ENCODE results near the gene SPSB3.
A peak's percentile ranks its signal among the peaks of the same experiment; 100 is the strongest.

Gene SPSB3

GRCh38 chr16:1779741-1780676 is 2.4 kb downstream of the SPSB3 start:
- H3K36me3 ChIP-seq (ENCODE audit: control insufficient read depth in 2 of 2, insufficient read depth in 1 of 2, low read length in 2 of 2) = peaks cover 15 to 63% of the 10 kb centered on the region in 2 experiments; a peak in 2 of 3 replicates
- H3K27ac ChIP-seq (ENCODE audit: extremely low read depth, low read depth, low read length) = peak overlapping the region; percentile 53
- TF ChIP-seq, protein P1, sequence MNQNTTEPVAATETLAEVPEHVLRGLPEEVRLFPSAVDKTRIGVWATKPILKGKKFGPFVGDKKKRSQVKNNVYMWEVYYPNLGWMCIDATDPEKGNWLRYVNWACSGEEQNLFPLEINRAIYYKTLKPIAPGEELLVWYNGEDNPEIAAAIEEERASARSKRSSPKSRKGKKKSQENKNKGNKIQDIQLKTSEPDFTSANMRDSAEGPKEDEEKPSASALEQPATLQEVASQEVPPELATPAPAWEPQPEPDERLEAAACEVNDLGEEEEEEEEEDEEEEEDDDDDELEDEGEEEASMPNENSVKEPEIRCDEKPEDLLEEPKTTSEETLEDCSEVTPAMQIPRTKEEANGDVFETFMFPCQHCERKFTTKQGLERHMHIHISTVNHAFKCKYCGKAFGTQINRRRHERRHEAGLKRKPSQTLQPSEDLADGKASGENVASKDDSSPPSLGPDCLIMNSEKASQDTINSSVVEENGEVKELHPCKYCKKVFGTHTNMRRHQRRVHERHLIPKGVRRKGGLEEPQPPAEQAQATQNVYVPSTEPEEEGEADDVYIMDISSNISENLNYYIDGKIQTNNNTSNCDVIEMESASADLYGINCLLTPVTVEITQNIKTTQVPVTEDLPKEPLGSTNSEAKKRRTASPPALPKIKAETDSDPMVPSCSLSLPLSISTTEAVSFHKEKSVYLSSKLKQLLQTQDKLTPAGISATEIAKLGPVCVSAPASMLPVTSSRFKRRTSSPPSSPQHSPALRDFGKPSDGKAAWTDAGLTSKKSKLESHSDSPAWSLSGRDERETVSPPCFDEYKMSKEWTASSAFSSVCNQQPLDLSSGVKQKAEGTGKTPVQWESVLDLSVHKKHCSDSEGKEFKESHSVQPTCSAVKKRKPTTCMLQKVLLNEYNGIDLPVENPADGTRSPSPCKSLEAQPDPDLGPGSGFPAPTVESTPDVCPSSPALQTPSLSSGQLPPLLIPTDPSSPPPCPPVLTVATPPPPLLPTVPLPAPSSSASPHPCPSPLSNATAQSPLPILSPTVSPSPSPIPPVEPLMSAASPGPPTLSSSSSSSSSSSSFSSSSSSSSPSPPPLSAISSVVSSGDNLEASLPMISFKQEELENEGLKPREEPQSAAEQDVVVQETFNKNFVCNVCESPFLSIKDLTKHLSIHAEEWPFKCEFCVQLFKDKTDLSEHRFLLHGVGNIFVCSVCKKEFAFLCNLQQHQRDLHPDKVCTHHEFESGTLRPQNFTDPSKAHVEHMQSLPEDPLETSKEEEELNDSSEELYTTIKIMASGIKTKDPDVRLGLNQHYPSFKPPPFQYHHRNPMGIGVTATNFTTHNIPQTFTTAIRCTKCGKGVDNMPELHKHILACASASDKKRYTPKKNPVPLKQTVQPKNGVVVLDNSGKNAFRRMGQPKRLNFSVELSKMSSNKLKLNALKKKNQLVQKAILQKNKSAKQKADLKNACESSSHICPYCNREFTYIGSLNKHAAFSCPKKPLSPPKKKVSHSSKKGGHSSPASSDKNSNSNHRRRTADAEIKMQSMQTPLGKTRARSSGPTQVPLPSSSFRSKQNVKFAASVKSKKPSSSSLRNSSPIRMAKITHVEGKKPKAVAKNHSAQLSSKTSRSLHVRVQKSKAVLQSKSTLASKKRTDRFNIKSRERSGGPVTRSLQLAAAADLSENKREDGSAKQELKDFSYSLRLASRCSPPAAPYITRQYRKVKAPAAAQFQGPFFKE (tag by site-specific recombination; IDR thresholded peaks at IDR 0.05; ENCODE audit: borderline replicate concordance) = no peak
- TF ChIP-seq ZNF2 (tag by site-specific recombination; IDR thresholded peaks at IDR 0.05) = no peak
- TF ChIP-seq KLF7 (tag by site-specific recombination; IDR thresholded peaks at IDR 0.05; ENCODE audit: borderline replicate concordance) = 0 out of 2 replicates have a peak, but pooled peaks have one; percentile 17
- TF ChIP-seq BCL6B (tag by site-specific recombination; IDR thresholded peaks at IDR 0.05) = no peak
- no peak for TF ChIP-seq SALL2 (tag by site-specific recombination; IDR thresholded peaks at IDR 0.05; ENCODE audit: borderline replicate concordance)
- TF ChIP-seq ZNF24 (tag by site-specific recombination; IDR thresholded peaks at IDR 0.05) = no peak
- no peak for TF ChIP-seq ELK4 (IDR thresholded peaks at IDR 0.05; ENCODE audit: borderline replicate concordance, low read depth, low read length)
- TF ChIP-seq ZNF670 (tag by site-specific recombination; IDR thresholded peaks at IDR 0.05; ENCODE audit: low read depth) = no peak
- peak; percentile 9; the same call in 1 of the 2 replicates for TF ChIP-seq KLF1 (tag by site-specific recombination; IDR thresholded peaks at IDR 0.05)
- TF ChIP-seq ZFHX2 (tag by site-specific recombination; conservative IDR thresholded peaks at IDR 0.05) = peak; percentile 36; the same call in 1 of the 2 replicates
- TF ChIP-seq ZSCAN30 (tag by site-specific recombination; IDR thresholded peaks at IDR 0.05) = no peak
- peak; percentile 85 for TF ChIP-seq GLIS1 (tag by site-specific recombination; IDR thresholded peaks at IDR 0.05)
- TF ChIP-seq ZNF561 (tag by site-specific recombination; IDR thresholded peaks at IDR 0.05; ENCODE audit: borderline replicate concordance) = no peak
- no peak for TF ChIP-seq ZFP69B (tag by site-specific recombination; IDR thresholded peaks at IDR 0.05)
- TF ChIP-seq HOXC10 (CRISPR knock-in tag; IDR thresholded peaks at IDR 0.05) = no peak
- TF ChIP-seq ZNF362 (tag by site-specific recombination; IDR thresholded peaks at IDR 0.05) = no peak
- TF ChIP-seq ZXDB (tag by site-specific recombination; IDR thresholded peaks at IDR 0.05) = no peak
- TF ChIP-seq TCF7L2 (IDR thresholded peaks at IDR 0.05; ENCODE audit: borderline replicate concordance, low read depth, low read length) = no peak
- peak; percentile 97 for TF ChIP-seq ZNF600 (tag by site-specific recombination; IDR thresholded peaks at IDR 0.05)
- no peak for TF ChIP-seq ZNF654 (tag by site-specific recombination; IDR thresholded peaks at IDR 0.05; ENCODE audit: low read depth)
- no peak for TF ChIP-seq ZNF239 (tag by site-specific recombination; IDR thresholded peaks at IDR 0.05)
- no peak for TF ChIP-seq GLIS2 (tag by site-specific recombination; IDR thresholded peaks at IDR 0.05)
- no peak for TF ChIP-seq ZNF10 (tag by site-specific recombination; IDR thresholded peaks at IDR 0.05)
- TF ChIP-seq ZNF785 (tag by site-specific recombination; IDR thresholded peaks at IDR 0.05) = no peak
- no peak for TF ChIP-seq YY2 (tag by site-specific recombination; IDR thresholded peaks at IDR 0.05)
- no peak for TF ChIP-seq EGR2 (tag by site-specific recombination; IDR thresholded peaks at IDR 0.05; ENCODE audit: low read depth)

More at GRCh38 chr16:1779741-1780676, 2.4 kb downstream of the SPSB3 start:
- no peak overlapping the region for H3K4me3 ChIP-seq (ENCODE audit: low read depth, low read length)
- ChIA-PET CTCF (no interaction called here), POLR2A (interaction anchor here (1.8 to 5.2 kb wide), 2 partner anchors 10 to 47 kb away, joined by 5 to 113 read pairs; partner anchors contain the start of genes EME2, FAHD1, HAGH and MRPS34)
- H3K4me1 ChIP-seq (ENCODE audit: control insufficient read depth, insufficient read depth, low read length) = peaks cover 6% of the 10 kb centered on the region
- no peaks in the 10 kb centered on the region for H3K9me3 ChIP-seq (ENCODE audit: control insufficient read depth, insufficient read depth, low read depth, low read length)
